HTERT RPE-1 (cell line): ENCODE results near the gene RBFOX1.

Experiments used
- in situ Hi-C: fragments of 300-500 bp; cut with MboI; formaldehyde crosslinking; loops from 4 replicates; pipeline ENCODE4 v1.14.3; 2020; ENCODE audit warnings: low sequenced_read_pairs

RBFOX1 gene

DNA sequence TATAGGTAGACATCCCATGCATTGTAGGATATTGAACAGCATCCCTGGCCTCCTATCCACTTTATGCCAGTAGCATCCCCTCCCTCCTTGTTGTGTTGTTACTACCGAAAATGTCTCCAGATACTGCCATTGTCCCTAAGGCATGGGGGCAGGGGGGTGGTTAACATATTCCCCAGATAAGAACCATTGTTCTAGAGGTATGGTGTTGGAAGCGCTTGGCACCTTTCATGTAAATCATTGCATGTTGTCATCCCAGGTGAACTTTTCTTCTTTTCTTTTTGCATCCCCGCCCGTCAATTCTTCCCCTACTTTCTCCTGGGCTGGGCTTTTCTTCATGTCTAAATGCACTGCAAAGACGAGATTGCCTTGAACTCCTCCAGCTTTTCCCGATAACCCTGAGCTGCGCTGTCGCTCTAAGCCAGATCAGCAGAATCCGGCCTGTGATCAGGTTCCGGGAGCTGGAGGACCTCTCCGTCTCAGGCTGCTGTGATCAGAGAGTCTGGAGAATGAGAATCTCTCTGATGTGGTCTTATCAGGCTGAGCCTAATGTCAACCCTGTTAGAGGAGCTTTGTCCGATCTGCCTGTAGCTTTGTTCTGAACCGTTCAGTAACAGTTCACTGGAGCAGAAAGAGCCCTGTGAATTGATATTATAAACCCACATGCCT is 76.2 kb downstream of the RBFOX1 start:
- in situ Hi-C loops: no loop called here

DNA sequence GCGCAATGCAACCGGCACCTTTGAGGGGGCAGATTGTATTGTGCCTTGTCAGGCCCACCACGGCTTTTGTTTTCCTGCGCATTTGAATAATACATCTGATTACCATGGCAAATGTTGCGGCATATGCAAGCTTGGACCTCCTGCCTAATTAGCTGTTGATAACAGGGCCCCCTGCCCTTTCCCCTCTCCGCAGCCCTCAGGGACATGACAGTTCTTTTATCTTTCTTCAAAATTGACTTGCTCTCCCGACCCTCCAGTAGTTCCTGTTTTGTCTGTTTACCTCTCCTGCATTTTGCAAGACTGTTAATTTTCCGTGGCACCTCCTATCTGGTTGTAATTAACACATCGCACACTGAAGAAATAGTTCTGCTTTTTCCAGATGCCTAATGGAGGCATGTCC is 86.8 kb downstream of the RBFOX1 start:
- in situ Hi-C loops: no loop called here

DNA sequence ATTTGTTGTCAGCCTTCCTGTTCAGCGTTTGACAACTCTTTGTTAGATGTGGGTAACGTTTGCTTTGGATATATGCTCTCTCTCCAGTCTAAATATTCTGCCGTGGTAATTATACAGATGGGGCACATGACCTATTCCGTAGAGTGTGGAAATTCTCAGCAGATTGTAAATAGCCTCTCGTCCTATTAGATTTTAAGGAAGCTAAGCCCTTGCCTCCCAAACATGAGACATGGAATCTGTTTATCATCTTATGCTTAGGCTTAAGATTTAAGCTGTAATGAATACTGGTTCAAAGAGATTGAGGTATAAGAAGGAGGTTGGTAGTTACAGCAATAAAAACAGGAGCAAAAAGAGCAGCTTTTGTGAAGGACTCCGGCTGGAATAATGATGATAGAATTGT is 87.4 kb downstream of the RBFOX1 start:
- in situ Hi-C loops: no loop called here

- in situ Hi-C loops: no loop called here
Observed at GRCh38 chr16:7420843-7421242, 88.2 kb downstream of the RBFOX1 start.

GRCh38 chr16:7421578-7421977 is 88.9 kb downstream of the RBFOX1 start:
- in situ Hi-C loops: no loop called here

- in situ Hi-C loops: no loop called here
Observed at GRCh38 chr16:7422036-7422888, 89.6 kb downstream of the RBFOX1 start.

DNA sequence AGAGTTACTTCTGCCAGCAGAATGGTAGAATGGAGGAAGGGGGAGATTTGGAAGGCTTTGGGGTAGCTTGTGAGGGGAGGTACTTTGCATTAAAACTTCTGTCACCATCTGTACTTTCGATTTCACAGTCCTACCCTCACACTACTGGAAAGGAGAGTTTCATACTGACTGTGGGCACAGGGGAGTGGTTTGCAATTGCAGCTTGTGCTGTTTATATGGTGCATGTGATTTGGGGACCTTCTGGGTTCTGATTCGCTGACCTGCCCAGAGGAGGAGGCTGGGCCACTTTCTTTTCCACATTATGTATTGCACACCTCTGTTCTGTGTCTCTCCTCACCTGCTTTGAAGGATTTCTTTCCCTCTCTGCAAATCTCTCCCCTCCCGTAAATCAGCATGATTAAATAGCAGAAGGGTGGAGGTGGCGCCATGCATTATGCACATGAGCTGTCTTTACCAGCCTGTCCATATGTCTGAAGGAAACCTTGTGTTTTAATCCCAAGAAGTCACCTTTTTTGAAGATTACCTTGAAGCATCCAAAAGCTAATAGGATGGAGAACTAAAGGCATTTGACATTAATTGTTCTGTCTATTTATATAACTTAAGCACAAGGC is 90.9 kb downstream of the RBFOX1 start:
- in situ Hi-C loops: no loop called here

- in situ Hi-C loops: no loop called here
Observed at GRCh38 chr16:7426161-7426560, 93.5 kb downstream of the RBFOX1 start.

- in situ Hi-C loops: no loop called here
Observed at GRCh38 chr16:7431723-7432122, 99.1 kb downstream of the RBFOX1 start.

GRCh38 chr16:7436306-7436705 is 103.7 kb downstream of the RBFOX1 start:
- in situ Hi-C loops: no loop called here

DNA sequence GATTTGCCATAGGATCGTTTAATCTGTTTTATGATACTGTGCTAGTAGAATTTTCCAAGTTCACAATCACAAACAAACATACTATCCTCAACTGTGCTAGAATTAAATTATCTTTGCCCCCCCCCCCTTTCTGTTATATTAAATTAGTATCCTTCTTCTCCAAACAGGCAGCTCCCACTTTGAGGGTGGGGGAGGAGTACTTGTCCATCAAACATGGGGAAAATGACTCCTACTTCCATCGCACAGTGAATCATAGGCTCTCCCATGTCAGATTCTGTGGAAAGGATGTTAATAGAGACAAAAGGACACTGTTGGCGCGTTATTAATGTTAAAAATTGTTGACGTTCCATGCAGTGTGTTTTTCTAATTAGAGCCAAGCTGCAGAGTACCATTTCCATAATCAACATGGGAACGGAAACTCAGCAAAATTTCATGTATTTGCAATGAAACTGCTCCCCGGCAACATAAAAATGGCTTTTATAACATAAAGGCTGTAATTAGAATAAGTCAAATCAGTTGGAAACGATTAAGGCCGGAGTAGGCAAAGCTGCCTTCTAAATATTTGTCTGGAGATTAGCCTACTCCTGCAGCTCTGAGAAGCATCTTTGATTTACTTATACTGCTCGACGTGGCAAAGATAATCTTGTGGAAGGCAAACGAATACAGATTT is 104.6 kb downstream of the RBFOX1 start:
- in situ Hi-C loops: no loop called here

DNA sequence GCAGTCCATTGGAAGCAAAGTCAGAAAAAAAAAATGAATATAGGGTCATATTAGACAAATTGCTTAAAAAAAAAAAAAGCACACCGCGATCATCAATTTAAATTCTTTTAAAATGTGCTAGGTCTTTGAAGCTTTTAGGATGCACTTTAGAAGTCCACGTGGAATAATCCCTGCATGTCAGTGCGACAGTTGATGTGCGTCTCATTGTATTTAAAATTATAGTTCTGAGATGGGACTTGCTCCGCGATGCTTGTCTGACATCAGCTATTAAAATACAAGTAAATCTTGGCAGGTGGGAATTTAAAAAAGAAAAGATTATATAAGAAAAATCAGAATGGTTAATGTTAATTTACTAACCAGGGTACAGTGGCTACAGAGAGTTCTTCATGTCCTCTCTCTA is 105.2 kb downstream of the RBFOX1 start:
- in situ Hi-C loops: no loop called here

DNA sequence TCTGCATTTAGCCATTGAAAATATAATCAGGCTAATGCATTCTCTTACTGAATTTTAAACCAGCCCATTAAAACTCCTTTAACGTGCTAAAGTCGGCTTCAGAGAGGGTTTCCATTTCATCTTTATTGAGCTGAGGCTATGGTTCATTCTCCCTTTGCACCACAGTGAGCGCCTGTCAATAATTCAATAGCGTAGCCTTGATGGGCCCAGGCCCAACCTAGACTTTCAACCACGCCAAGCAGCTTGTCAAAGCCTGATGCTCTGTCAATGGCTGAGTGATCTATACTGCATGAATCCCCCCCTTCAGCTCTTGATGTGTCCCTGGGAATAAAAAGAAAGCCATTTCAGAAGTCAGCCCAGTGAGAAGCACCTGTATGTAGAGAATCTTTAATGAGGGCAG is 106.0 kb downstream of the RBFOX1 start:
- in situ Hi-C loops: no loop called here

DNA sequence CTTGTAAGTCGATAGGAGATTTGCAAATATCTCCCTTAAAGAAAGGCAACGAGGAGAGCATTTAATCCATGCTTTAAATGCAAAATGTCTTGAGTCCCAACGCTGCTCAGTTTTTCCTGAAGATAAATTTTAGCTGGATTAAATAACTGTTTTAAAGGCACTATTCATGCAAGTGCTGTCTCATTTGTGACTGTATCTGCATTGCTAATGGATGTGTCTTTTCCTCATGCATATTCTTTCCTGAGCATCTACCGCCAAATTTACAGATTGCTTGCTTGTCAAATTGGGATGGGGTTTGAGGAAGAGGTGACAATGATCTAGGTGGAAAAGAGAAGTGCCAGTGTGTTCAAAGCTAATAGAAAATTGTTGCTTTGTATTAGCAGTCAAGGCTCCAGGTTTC is 106.9 kb downstream of the RBFOX1 start:
- in situ Hi-C loops: no loop called here

DNA sequence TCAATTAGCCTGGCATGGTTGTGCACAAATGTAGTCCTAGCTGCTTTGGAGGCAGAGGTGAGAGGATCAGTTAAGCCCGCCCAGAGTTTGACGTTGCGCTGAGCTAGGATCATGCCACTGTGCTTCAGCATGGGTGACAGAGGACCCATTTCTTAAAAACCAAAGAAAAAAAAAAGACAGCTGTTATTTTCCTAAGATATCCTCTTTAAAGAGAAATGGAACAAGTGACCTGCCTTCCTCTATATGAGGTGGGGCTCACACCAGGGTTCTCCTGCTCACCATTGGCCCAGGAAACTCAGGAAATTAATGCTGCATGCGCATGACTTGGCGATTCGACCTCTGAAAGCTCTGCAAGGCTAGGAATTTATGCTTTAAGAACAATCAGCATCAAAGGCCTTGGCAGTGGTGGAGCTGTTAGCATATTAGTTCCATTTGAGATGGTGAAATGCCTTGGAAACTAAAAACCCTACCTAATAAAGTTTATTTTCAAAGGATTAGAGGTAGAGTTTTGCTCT is 108.3 kb downstream of the RBFOX1 start:
- in situ Hi-C loops: no loop called here

DNA sequence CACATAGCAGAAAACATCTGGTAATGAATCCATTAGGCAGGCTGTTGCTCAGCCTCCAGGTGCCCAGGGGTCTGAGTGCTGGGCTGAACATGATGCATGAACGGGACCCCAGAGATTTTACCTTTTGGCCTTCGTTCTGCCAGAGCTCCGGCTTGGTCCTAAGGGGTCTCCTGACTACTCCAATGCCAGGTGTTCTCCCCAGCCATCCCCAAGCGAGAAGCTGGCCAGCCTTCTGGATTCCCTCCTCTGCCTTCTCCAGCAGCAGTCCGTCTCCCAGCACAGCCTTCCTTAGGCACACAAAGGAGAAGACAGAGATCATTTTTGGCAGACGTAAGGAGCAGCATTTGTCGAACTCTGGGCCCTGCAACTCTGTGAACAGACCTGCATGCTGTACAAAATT is 109.4 kb downstream of the RBFOX1 start:
- in situ Hi-C loops: no loop called here

DNA sequence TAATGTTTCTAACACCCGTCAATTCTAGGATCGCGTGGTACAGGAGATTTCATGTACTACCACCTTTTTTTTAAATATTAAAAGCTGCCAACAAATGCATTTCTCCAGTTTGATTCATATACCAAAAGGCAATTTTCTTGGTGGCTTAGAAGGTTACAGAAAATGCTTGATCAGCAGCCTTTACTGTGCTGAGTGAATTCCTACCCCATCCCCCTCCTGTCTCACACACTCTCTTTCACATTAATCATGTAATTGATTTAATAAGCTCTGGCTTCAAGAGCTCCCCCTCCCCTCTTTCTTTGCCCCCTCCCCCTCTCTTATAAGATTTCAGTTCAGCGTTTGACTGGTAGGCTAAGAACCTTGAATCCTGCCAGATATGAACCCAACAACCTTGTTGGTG is 110.5 kb downstream of the RBFOX1 start:
- in situ Hi-C loops: no loop called here

GRCh38 chr16:7443648-7444365 is 111.2 kb downstream of the RBFOX1 start:
- in situ Hi-C loops: no loop called here

DNA sequence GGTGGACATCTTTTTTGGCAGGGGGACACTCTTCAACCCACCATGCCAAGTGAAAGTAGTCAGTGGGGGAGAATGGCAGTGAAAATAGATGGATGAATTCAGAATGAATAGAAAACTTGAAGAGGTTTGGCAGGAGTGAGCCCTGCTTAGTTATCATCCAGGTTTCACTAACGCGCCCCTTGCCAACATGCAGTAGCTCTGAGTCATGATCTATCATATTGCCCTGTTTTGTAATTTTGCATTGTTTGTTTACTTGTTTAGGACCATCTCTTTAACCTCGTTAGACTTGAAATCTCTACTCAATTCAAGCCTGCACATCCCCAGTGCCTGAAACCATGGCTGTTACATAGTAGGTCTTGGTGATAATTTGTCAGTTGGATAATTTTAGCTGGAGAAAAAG is 116.7 kb downstream of the RBFOX1 start:
- in situ Hi-C loops: no loop called here

DNA sequence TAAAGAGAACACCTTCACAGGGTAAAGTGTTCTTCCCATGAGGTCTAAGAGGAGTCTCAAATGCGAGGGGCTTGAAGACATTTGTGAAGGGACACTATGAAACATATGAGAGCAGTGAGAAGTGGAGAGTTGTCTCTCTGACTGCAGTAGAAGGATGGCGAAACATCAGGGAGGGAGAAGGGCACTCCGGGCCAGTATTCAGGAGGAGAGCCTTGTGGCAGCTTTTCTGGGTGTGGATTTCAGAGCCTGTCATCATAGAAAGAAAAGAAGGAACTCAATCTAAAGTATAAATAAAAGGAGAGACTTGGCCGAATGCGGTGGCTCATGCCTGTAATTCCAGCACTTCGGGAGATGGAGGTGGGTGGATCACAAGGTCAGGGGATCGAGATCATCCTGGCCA is 117.2 kb downstream of the RBFOX1 start:
- in situ Hi-C loops: no loop called here

GRCh38 chr16:7450440-7450839 is 117.8 kb downstream of the RBFOX1 start:
- in situ Hi-C loops: no loop called here
